Right atrium auricular region (tissue), 2 donors: ENCODE results near the gene DOCK1. TPM values are rescaled to one million over a fixed set of nuclear protein-coding genes. Genes with fewer than 3 reads are reported as not detected.

Source experiments
- DNase-seq: peaks from one replicate; pipeline ENCODE4 v3.0.0-alpha.2; 2019; ENCODE audit warnings: low spot score
- H3K27ac ChIP-seq, 2 donors: fragments of 200-600 bp; sonication (generic); 1 replicate in 1 of 2; 2 replicates in 1 of 2; pipeline ENCODE4 v1.5.1; 2016 to 2019
- H3K27me3 ChIP-seq, 2 donors: fragments of 200-600 bp; sonication (generic); one replicate each; pipeline versions ENCODE4 v1.5.1 to v1.6.0; 2017 to 2019
- H3K36me3 ChIP-seq: fragments of 200-600 bp; sonication (generic); one replicate; pipeline ENCODE4 v1.5.1; 2016
- H3K4me1 ChIP-seq, 2 donors: fragments of 200-600 bp; sonication (generic); one replicate each; pipeline versions ENCODE4 v1.5.1 to v1.6.0; 2017 to 2019
- H3K4me3 ChIP-seq, 2 donors: fragments of 200-600 bp; sonication (generic); 1 replicate in 1 of 2; 2 replicates in 1 of 2; pipeline ENCODE4 v1.5.1; 2017 to 2019; ENCODE audit warnings: mild to moderate bottlenecking in 1 of 2, moderate library complexity in 1 of 2
- H3K9me3 ChIP-seq, 2 donors: fragments of 200-600 bp; sonication (generic); one replicate each; pipeline ENCODE4 v1.5.1; 2019
- total RNA-seq, 2 donors: library from RNA; depleted of rRNA; stranded (reverse); fragments of >200 nt; gene quantifications; one replicate each; pipeline ENCODE4 v1.1.0, GENCODE V29; 2016
- TF ChIP-seq, protein P1 (sequence below), 2 donors: fragments of 200-600 bp; sonication (generic); IDR thresholded peaks; one replicate each; pipeline ENCODE4 v1.5.1; 2019; ENCODE audit warnings: antibody characterized with exemption in 2 of 2

The DOCK1 gene
- total RNA-seq, 2 donors from 2014 or later: 13.0 to 16.8 TPM

DNA sequence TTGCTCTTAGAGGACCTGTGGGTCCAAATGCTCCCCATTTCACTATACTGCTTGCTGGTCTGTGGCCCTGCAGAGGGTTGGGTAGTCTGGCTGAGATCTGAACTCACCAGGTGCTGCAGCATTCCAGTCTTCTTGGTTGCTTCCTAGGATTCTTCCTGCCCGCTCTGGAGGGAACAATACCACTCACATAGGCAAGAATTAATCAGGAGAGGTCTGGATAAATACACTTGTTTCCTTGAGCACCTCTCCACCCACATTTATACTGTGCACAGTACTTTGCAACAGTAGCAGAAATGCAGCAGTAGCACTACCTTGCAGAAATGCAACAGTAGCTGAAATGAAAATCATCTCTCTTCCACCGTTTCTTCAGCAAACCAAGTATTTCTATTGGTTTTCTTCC lies 165.9 kb downstream of the DOCK1 start:
- TF ChIP-seq, protein P1, sequence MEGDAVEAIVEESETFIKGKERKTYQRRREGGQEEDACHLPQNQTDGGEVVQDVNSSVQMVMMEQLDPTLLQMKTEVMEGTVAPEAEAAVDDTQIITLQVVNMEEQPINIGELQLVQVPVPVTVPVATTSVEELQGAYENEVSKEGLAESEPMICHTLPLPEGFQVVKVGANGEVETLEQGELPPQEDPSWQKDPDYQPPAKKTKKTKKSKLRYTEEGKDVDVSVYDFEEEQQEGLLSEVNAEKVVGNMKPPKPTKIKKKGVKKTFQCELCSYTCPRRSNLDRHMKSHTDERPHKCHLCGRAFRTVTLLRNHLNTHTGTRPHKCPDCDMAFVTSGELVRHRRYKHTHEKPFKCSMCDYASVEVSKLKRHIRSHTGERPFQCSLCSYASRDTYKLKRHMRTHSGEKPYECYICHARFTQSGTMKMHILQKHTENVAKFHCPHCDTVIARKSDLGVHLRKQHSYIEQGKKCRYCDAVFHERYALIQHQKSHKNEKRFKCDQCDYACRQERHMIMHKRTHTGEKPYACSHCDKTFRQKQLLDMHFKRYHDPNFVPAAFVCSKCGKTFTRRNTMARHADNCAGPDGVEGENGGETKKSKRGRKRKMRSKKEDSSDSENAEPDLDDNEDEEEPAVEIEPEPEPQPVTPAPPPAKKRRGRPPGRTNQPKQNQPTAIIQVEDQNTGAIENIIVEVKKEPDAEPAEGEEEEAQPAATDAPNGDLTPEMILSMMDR (IDR thresholded peaks at IDR 0.05): no peak
- no peak overlapping the region for H3K4me3 ChIP-seq
- no peak for DNase-seq
- no peaks in the 10 kb centered on the region for H3K4me1 ChIP-seq
- H3K36me3 ChIP-seq: peaks cover 17% of the 10 kb centered on the region
- H3K9me3 ChIP-seq: no peaks in the 10 kb centered on the region
- no peak overlapping the region for H3K27ac ChIP-seq
- H3K27me3 ChIP-seq: no peaks in the 10 kb centered on the region

DNA sequence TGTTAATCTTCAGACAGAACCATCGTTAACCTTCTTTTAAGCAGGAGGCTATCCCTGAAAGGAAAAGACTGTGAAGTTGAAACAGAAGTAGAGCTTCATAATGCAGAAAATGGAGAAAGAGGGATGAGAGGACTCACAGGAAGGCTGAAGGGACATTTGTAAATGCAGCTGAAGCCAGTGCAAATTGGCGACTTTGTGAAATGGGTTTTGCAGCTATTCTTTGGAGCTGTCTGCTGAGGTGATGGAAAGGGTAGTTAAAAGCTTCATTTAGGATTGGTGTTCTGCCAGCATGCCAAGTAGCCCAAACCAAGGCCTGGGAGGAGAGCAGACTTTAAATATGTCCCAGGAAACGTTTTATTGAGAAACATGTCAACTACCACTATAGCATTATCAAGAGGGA lies 168.4 kb downstream of the DOCK1 start:
- H3K9me3 ChIP-seq: no peaks in the 10 kb centered on the region
- H3K27ac ChIP-seq: no peak overlapping the region
- no peaks in the 10 kb centered on the region for H3K4me1 ChIP-seq
- TF ChIP-seq, protein P1 (IDR thresholded peaks at IDR 0.05): no peak
- H3K36me3 ChIP-seq: peaks cover 24% of the 10 kb centered on the region
- no peak for DNase-seq
- H3K4me3 ChIP-seq: no peak overlapping the region
- H3K27me3 ChIP-seq: no peaks in the 10 kb centered on the region

DNA sequence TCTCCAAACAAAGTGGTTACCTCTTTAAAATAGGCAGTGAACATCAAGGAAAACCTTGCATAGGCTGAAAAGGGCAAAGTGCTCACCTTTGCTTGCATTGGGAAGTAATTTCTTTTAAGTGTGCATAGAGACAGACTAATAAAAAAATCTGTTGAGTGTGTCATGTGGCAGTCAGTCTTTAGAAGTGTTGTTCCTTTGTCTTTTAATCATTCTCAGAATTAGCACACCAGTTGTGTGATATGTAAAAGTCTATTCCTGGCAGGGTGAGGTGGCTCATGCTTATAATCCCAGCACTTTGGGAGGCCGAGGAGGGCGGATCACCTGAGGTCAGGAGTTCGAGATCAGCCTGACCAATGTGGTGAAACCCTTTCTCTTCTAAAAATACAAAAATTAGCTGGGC lies 174.2 kb downstream of the DOCK1 start:
- Histone ChIP-seq H3K36me3 (peaks cover 15% of the 10 kb centered on the region), H3K4me1 (no peaks in the 10 kb centered on the region), H3K27ac (no peak overlapping the region), H3K9me3 (no peaks in the 10 kb centered on the region), H3K27me3 (no peaks in the 10 kb centered on the region), H3K4me3 (no peak overlapping the region)
- DNase-seq: no peak
- TF ChIP-seq, protein P1 (IDR thresholded peaks at IDR 0.05): no peak

- no peaks in the 10 kb centered on the region for H3K4me1 ChIP-seq
- H3K27ac ChIP-seq: no peak overlapping the region
- no peak for DNase-seq
- H3K36me3 ChIP-seq: peaks cover 14% of the 10 kb centered on the region
- no peaks in the 10 kb centered on the region for H3K27me3 ChIP-seq
- no peak overlapping the region for H3K4me3 ChIP-seq
- H3K9me3 ChIP-seq: no peaks in the 10 kb centered on the region
- TF ChIP-seq, protein P1 (IDR thresholded peaks at IDR 0.05): no peak
These were observed 175.1 kb downstream of the DOCK1 start for GRCh38 chr10:127080317-127080716.

DNA sequence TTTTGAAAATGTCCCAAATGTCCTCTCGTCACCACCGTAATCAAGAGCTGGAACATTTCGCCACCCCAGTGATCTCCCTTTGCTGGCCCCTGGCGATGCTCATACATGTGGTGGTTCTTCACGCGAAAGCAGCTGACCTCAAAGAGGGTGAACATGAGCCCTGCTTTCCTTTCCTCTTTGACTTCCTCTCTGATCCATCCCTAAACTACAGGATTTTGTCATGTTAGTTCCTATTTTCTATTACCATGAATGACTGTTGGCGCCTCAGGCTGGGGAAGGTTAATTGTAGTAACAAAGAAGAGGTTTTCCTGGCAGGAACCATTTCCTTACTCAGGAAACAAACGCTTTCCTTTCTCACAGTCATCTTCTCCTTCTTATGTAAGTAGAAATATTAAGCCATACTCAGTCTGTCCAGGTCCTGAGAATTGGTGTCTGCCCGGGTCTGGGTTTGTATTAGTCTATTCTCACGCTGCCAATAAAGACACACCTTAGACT lies 176.7 kb downstream of the DOCK1 start:
- no peaks in the 10 kb centered on the region for H3K36me3 ChIP-seq

GRCh38 chr10:127082651-127083050 lies 177.4 kb downstream of the DOCK1 start:
- Histone ChIP-seq H3K27me3 (no peaks in the 10 kb centered on the region), H3K4me3 (no peak overlapping the region), H3K36me3 (no peaks in the 10 kb centered on the region), H3K27ac (no peak overlapping the region), H3K9me3 (no peaks in the 10 kb centered on the region), H3K4me1 (no peaks in the 10 kb centered on the region)
- TF ChIP-seq, protein P1 (IDR thresholded peaks at IDR 0.05): no peak
- no peak for DNase-seq

More for the DNA sequence above, 176.7 kb downstream of the DOCK1 start:
- TF ChIP-seq, protein P1 (IDR thresholded peaks at IDR 0.05): no peak
- H3K9me3 ChIP-seq: no peaks in the 10 kb centered on the region
- H3K27me3 ChIP-seq: no peaks in the 10 kb centered on the region
- no peaks in the 10 kb centered on the region for H3K4me1 ChIP-seq
- H3K4me3 ChIP-seq: no peak overlapping the region
- H3K27ac ChIP-seq: no peak overlapping the region
- no peak for DNase-seq
